Measurements from ENCODE around the gene PRDM16.

The PRDM16 gene

GRCh38 chr1:3430820-3431219 lies 361.8 kb downstream of the PRDM16 start:
- H4K20me1 ChIP-seq (ENCODE audit: insufficient read depth, low read length): no peaks in the 10 kb centered on the region
- no peak for ATAC-seq (ENCODE audit: insufficient read depth, low read depth)
- no peak overlapping the region for H3K9ac ChIP-seq (ENCODE audit: low read depth, low read length)

DNA sequence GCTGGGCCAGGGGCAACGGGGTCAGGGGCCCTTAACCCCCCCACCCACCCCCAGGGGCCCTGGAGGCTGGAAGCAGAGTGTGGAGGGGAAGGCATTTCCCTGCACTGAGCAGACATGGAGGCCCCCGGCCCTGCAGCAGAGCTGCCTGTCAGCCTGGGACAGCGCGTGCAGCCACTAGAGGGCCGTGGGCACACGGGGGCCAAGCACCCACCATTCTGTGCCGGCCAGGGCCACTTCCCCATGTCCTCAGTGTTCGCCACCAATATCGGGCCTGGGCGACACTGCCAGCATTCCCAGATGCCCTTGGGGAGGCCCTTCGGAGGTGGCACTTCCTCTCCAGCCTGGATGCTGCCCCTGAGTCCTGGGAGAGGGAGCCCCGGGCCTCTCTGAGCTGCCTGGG lies 362.3 kb downstream of the PRDM16 start:
- no peaks in the 10 kb centered on the region for H3K36me3 ChIP-seq (ENCODE audit: insufficient read depth, low read length)
- no peak overlapping the region for H3K4me3 ChIP-seq (ENCODE audit: low read depth in 1 of 2, low read length in 2 of 2)
- H3K4me2 ChIP-seq (ENCODE audit: insufficient read depth, low read length): no peak overlapping the region
- DNase-seq: no peak
- no peak overlapping the region for H3K9ac ChIP-seq (ENCODE audit: low read depth, low read length)
- H4K20me1 ChIP-seq (ENCODE audit: insufficient read depth, low read length): no peaks in the 10 kb centered on the region
- H3K79me2 ChIP-seq (ENCODE audit: insufficient read depth, low read length): no peaks in the 10 kb centered on the region
- no peak overlapping the region for H3K27ac ChIP-seq (ENCODE audit: low read length)
- ATAC-seq (ENCODE audit: insufficient read depth, low read depth): peak; percentile 42; the same call in 1 of the 3 replicates
- no peaks in the 10 kb centered on the region for H3K9me3 ChIP-seq (ENCODE audit: insufficient read depth, low read length, severe bottlenecking)
- no peaks in the 10 kb centered on the region for H3K4me1 ChIP-seq (ENCODE audit: insufficient read depth, low read length)
- no peak overlapping the region for H2AFZ ChIP-seq (ENCODE audit: low read depth, low read length)
- H3K27me3 ChIP-seq (ENCODE audit: insufficient read depth, low read length, poor library complexity): no peaks in the 10 kb centered on the region
- TF ChIP-seq CTCF (IDR thresholded peaks at IDR 0.05; ENCODE audit: borderline replicate concordance, extremely low read depth, low read length, poor library complexity, severe bottlenecking): peak; percentile 43
- no peak for TF ChIP-seq EZH2 (IDR thresholded peaks at IDR 0.05; ENCODE audit: borderline replicate concordance, low read depth, low read length, severe bottlenecking)

More at GRCh38 chr1:3430820-3431219, 361.8 kb downstream of the PRDM16 start:
- Histone ChIP-seq H3K27me3 (ENCODE audit: insufficient read depth, low read length, poor library complexity) (no peaks in the 10 kb centered on the region), H3K9me3 (ENCODE audit: insufficient read depth, low read length, severe bottlenecking) (no peaks in the 10 kb centered on the region), H3K36me3 (ENCODE audit: insufficient read depth, low read length) (no peaks in the 10 kb centered on the region), H3K79me2 (ENCODE audit: insufficient read depth, low read length) (no peaks in the 10 kb centered on the region), H3K4me3 (ENCODE audit: low read depth in 1 of 2, low read length in 2 of 2) (no peak overlapping the region), H3K4me2 (ENCODE audit: insufficient read depth, low read length) (no peak overlapping the region), H3K4me1 (ENCODE audit: insufficient read depth, low read length) (no peaks in the 10 kb centered on the region), H2AFZ (ENCODE audit: low read depth, low read length) (no peak overlapping the region), H3K27ac (ENCODE audit: low read length) (no peak overlapping the region)
- TF ChIP-seq EZH2 (IDR thresholded peaks at IDR 0.05; ENCODE audit: borderline replicate concordance, low read depth, low read length, severe bottlenecking) (no peak), CTCF (IDR thresholded peaks at IDR 0.05; ENCODE audit: borderline replicate concordance, extremely low read depth, low read length, poor library complexity, severe bottlenecking) (no peak)
- DNase-seq: no peak

DNA sequence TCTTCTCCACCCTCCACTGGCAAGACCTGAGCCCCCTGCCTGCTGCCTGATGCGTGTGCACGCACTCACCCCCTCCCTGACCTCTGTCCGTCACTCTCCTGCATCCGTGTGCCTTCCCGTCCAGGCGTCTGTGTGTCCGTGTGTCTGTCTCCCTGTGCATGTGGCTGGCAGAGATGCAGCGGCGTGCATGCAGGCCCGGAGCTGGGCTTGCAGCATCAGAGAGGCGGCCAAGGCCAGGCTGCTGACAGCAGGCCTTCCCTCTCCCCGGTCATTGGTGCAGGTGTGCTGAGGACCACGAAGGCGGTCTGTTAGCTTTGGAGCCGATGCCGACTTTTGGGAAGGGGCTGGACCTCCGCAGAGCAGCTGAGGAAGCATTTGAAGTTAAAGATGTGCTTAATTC lies 362.7 kb downstream of the PRDM16 start:
- no peaks in the 10 kb centered on the region for H3K79me2 ChIP-seq (ENCODE audit: insufficient read depth, low read length)
- no peak for ATAC-seq (ENCODE audit: insufficient read depth, low read depth)

More for the DNA sequence above, 362.7 kb downstream of the PRDM16 start:
- H3K9ac ChIP-seq (ENCODE audit: low read depth, low read length): no peak overlapping the region
- no peaks in the 10 kb centered on the region for H4K20me1 ChIP-seq (ENCODE audit: insufficient read depth, low read length)
- no peaks in the 10 kb centered on the region for H3K27me3 ChIP-seq (ENCODE audit: insufficient read depth, low read length, poor library complexity)
- no peaks in the 10 kb centered on the region for H3K4me1 ChIP-seq (ENCODE audit: insufficient read depth, low read length)
- TF ChIP-seq EZH2 (IDR thresholded peaks at IDR 0.05; ENCODE audit: borderline replicate concordance, low read depth, low read length, severe bottlenecking) (no peak), CTCF (IDR thresholded peaks at IDR 0.05; ENCODE audit: borderline replicate concordance, extremely low read depth, low read length, poor library complexity, severe bottlenecking) (no peak)
- no peak overlapping the region for H3K4me3 ChIP-seq (ENCODE audit: low read depth in 1 of 2, low read length in 2 of 2)
- H3K36me3 ChIP-seq (ENCODE audit: insufficient read depth, low read length): no peaks in the 10 kb centered on the region
- no peak for DNase-seq
- H3K27ac ChIP-seq (ENCODE audit: low read length): no peak overlapping the region
- H3K9me3 ChIP-seq (ENCODE audit: insufficient read depth, low read length, severe bottlenecking): no peaks in the 10 kb centered on the region
- no peak overlapping the region for H2AFZ ChIP-seq (ENCODE audit: low read depth, low read length)
- H3K4me2 ChIP-seq (ENCODE audit: insufficient read depth, low read length): no peak overlapping the region
